ENCODE data around the gene C6orf163.

- TF ChIP-seq CTCF (IDR thresholded peaks at IDR 0.05) (no peak), POLR2A (IDR thresholded peaks at IDR 0.05) (no peak)
These were observed 1.8 kb upstream of the C6orf163 start for GRCh38 chr6:87342829-87343228.
